Measurements from ENCODE around the gene XDH.

XDH gene

DNA sequence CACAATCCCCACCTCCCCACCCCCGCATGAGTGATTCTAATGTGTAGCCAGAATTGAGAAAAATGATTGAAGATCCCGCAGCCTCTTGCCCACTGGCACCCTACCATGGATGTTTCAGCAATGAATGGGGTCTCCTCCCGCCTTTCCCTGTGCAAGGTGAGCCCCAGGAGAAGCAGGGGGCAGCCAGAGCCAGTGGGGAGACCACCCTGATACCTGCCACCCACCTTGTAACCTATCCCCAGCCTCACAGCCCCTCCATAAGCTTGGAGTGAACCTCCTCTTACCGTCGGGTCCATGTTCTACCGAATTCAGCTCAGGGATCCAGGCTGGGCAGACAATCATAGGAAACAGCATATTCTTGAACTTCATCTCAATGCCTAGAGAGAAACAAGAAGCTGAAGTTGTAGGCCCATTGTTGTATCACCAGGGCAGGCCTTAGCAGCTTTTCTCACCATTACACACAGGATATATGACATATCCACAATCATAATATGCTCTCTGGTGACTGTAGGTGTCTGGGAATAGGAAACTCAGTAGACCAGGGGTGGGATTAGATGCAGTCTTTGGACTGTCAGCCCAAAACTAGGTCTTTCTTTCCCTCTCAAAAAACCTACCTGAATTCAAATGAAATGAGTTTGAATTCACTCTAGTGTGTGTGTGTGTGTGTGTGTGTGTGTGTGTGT is 30.9 kb downstream of the XDH start:
- DNase-seq (ENCODE audit: low read depth in 1 of 2, low spot score in 1 of 2) = no peak
- Histone ChIP-seq H3K27me3 (ENCODE audit: insufficient read depth, poor library complexity, severe bottlenecking) (no peaks in the 10 kb centered on the region), H3K4me3 (replicated peaks; ENCODE audit: insufficient read depth, low read length) (no peak overlapping the region), H3K27ac (replicated peaks) (no peak overlapping the region)
- TF ChIP-seq SPI1 (IDR thresholded peaks at IDR 0.05; ENCODE audit: borderline replicate concordance, low read depth) (no peak), GABPA (IDR thresholded peaks at IDR 0.05; ENCODE audit: low read depth) (no peak), POLR2AphosphoS5 (IDR thresholded peaks at IDR 0.05; ENCODE audit: low read depth) (no peak)
- TF ChIP-seq, protein P1, sequence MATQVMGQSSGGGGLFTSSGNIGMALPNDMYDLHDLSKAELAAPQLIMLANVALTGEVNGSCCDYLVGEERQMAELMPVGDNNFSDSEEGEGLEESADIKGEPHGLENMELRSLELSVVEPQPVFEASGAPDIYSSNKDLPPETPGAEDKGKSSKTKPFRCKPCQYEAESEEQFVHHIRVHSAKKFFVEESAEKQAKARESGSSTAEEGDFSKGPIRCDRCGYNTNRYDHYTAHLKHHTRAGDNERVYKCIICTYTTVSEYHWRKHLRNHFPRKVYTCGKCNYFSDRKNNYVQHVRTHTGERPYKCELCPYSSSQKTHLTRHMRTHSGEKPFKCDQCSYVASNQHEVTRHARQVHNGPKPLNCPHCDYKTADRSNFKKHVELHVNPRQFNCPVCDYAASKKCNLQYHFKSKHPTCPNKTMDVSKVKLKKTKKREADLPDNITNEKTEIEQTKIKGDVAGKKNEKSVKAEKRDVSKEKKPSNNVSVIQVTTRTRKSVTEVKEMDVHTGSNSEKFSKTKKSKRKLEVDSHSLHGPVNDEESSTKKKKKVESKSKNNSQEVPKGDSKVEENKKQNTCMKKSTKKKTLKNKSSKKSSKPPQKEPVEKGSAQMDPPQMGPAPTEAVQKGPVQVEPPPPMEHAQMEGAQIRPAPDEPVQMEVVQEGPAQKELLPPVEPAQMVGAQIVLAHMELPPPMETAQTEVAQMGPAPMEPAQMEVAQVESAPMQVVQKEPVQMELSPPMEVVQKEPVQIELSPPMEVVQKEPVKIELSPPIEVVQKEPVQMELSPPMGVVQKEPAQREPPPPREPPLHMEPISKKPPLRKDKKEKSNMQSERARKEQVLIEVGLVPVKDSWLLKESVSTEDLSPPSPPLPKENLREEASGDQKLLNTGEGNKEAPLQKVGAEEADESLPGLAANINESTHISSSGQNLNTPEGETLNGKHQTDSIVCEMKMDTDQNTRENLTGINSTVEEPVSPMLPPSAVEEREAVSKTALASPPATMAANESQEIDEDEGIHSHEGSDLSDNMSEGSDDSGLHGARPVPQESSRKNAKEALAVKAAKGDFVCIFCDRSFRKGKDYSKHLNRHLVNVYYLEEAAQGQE (IDR thresholded peaks at IDR 0.05; ENCODE audit: insufficient replicate concordance, low read depth) = no peak
- TF ChIP-seq, protein P2, sequence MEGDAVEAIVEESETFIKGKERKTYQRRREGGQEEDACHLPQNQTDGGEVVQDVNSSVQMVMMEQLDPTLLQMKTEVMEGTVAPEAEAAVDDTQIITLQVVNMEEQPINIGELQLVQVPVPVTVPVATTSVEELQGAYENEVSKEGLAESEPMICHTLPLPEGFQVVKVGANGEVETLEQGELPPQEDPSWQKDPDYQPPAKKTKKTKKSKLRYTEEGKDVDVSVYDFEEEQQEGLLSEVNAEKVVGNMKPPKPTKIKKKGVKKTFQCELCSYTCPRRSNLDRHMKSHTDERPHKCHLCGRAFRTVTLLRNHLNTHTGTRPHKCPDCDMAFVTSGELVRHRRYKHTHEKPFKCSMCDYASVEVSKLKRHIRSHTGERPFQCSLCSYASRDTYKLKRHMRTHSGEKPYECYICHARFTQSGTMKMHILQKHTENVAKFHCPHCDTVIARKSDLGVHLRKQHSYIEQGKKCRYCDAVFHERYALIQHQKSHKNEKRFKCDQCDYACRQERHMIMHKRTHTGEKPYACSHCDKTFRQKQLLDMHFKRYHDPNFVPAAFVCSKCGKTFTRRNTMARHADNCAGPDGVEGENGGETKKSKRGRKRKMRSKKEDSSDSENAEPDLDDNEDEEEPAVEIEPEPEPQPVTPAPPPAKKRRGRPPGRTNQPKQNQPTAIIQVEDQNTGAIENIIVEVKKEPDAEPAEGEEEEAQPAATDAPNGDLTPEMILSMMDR (IDR thresholded peaks at IDR 0.05; ENCODE audit: insufficient read depth, low read length) = no peak

DNA sequence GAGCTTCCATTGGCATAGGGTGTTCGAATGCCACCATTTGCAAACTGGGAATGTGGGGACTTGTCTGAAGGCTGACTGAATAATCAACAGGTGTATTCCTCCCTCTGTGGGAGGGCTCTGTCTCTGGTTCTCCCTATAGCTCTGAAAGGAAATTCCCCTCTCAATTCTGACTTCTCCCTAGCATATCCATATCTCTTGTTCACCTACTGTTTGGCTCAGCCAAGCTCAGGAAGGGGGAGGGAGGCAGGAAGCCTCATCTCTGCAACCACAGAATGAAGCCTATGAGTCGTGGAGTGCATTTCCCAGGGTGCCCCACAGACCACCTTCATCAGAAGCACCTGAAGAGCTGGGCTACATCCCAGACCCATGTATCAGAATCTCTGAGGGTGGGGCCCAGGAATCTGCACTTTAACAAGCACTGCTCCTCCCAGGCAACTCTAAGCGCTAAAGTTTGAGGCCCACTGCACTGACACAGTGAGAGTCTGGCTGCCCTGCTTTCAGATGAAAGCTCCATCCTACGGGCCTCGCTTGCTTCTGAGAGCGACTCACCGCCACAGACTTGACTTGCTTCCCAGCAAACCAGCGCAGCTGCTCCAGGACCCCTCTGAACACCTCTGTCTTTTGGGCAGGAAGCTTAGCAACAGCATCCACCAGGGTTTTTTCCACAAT is 32.0 kb downstream of the XDH start:
- no peak overlapping the region for H3K4me3 ChIP-seq (replicated peaks; ENCODE audit: insufficient read depth, low read length)
- DNase-seq (ENCODE audit: low read depth in 1 of 2, low spot score in 1 of 2) = no peak
- H3K27me3 ChIP-seq (ENCODE audit: insufficient read depth, poor library complexity, severe bottlenecking) = no peaks in the 10 kb centered on the region
- TF ChIP-seq SPI1 (IDR thresholded peaks at IDR 0.05; ENCODE audit: borderline replicate concordance, low read depth) (no peak), GABPA (IDR thresholded peaks at IDR 0.05; ENCODE audit: low read depth) (no peak), POLR2AphosphoS5 (IDR thresholded peaks at IDR 0.05; ENCODE audit: low read depth) (no peak)
- TF ChIP-seq, protein P1 (IDR thresholded peaks at IDR 0.05; ENCODE audit: insufficient replicate concordance, low read depth) = no peak
- TF ChIP-seq, protein P2 (IDR thresholded peaks at IDR 0.05; ENCODE audit: insufficient read depth, low read length) = no peak
- H3K27ac ChIP-seq (replicated peaks) = no peak overlapping the region

DNA sequence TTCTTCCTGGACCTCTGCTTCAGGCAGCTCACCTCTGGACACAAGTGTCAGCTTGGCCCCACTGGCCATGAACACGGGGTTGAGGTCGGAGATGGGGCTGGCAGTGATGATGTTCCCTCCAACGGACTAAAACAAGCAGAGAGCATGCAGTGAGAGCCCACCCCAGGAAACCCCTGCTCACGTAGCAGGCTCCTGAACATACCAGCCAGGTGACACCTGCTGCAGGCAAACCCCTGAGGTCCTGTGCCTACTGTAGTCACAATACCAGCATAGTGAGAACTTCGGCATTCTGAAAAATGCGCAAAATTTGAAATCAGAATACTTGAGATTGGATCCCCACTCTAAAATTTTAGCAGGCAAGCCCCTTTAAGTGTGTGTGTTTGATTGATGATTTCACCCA is 32.9 kb downstream of the XDH start:
- TF ChIP-seq POLR2AphosphoS5 (IDR thresholded peaks at IDR 0.05; ENCODE audit: low read depth) = no peak
- TF ChIP-seq SPI1 (IDR thresholded peaks at IDR 0.05; ENCODE audit: borderline replicate concordance, low read depth) = no peak
- TF ChIP-seq, protein P1 (IDR thresholded peaks at IDR 0.05; ENCODE audit: insufficient replicate concordance, low read depth) = no peak
- no peak for TF ChIP-seq GABPA (IDR thresholded peaks at IDR 0.05; ENCODE audit: low read depth)
- TF ChIP-seq, protein P2 (IDR thresholded peaks at IDR 0.05; ENCODE audit: insufficient read depth, low read length) = no peak
- DNase-seq (ENCODE audit: low read depth in 1 of 2, low spot score in 1 of 2) = no peak
- Histone ChIP-seq H3K27me3 (ENCODE audit: insufficient read depth, poor library complexity, severe bottlenecking) (no peaks in the 10 kb centered on the region), H3K27ac (replicated peaks) (no peak overlapping the region), H3K4me3 (replicated peaks; ENCODE audit: insufficient read depth, low read length) (no peak overlapping the region)

Measured in HL-60 (cell line).